NT2/D1 (cell line): ENCODE results near the gene KIAA0232.
"Not testable (repeated sequence)": the region's sequence is repeated elsewhere in the genome, so short reads cannot be mapped to it uniquely, and the experiment has no call there.

Experiments used
- DNase-seq: peaks from one replicate; pipeline ENCODE4 v3.0.0-alpha.2; 2011; ENCODE audit warnings: low read depth, low spot score
- H3K27me3 ChIP-seq: 2 replicates; pipeline ENCODE4 v1.6.0; 2011; ENCODE audit warnings: mild to moderate bottlenecking; ENCODE audit not compliant: insufficient read length, insufficient read depth
- H3K36me3 ChIP-seq: 2 replicates; pipeline ENCODE4 v1.6.1; 2011; ENCODE audit warnings: mild to moderate bottlenecking, low read length, mixed read lengths; ENCODE audit not compliant: insufficient read depth, insufficient read length
- H3K4me1 ChIP-seq: 2 replicates; pipeline ENCODE4 v1.5.1; 2011; ENCODE audit not compliant: insufficient read depth, insufficient read length
- H3K4me3 ChIP-seq: 2 replicates; pipeline ENCODE4 v1.5.1; 2011; ENCODE audit warnings: low read depth; ENCODE audit not compliant: insufficient read length
- H3K9ac ChIP-seq: 2 replicates; pipeline ENCODE4 v1.6.0; 2011; ENCODE audit warnings: low read depth; ENCODE audit not compliant: insufficient read length
- H3K9me3 ChIP-seq: 2 replicates; pipeline ENCODE4 v1.5.1; 2011; ENCODE audit warnings: mild to moderate bottlenecking, low read length; ENCODE audit not compliant: insufficient read depth
- SUZ12 ChIP-seq: IDR thresholded peaks from 2 replicates; pipeline ENCODE4 v1.6.1; 2011; ENCODE audit not compliant: insufficient read length, insufficient read depth; ENCODE audit errors: extremely low read depth
- YY1 ChIP-seq: IDR thresholded peaks from 2 replicates; pipeline ENCODE4 v1.6.1; 2011; ENCODE audit not compliant: insufficient read length, insufficient read depth
- ZNF274 ChIP-seq: IDR thresholded peaks from 2 replicates; pipeline ENCODE4 v1.6.1; 2011; ENCODE audit warnings: mild to moderate bottlenecking, low read depth, low read length

Gene KIAA0232

GRCh38 chr4:6826781-6827508 lies 44.4 kb downstream of the KIAA0232 start:
- DNase-seq, result no peak
- Histone ChIP-seq H3K27me3 (no peaks in the 10 kb centered on the region), H3K4me3 (no peak overlapping the region), H3K4me1 (no peaks in the 10 kb centered on the region), H3K9ac (no peak overlapping the region), H3K9me3 (peaks cover 4% of the 10 kb centered on the region; the same call in 1 of the 2 replicates), H3K36me3 (peaks cover 75% of the 10 kb centered on the region)
- TF ChIP-seq SUZ12 (no peak), ZNF274 (no peak)

DNA sequence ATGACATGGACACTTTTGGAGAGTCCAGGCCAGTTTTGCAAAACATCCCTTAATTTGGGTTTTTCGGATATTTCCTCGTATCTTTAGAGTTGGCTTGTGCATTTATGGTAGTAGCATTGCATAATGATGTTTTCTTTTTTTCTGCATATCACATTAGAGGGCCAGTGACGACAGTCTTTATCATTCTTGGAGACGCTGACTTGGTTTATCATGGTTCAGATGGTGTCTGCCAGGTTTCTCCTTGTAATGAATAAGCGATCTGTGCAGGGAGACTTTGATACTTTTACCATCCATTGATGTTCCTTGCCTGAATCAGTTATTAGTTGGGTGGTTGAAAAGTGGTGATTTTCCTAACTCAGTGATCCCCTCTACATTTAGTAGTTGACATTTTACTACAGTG lies 46.6 kb downstream of the KIAA0232 start:
- Histone ChIP-seq H3K4me1 (no peaks in the 10 kb centered on the region), H3K27me3 (no peaks in the 10 kb centered on the region), H3K9ac (no peak overlapping the region), H3K36me3 (peaks cover 86% of the 10 kb centered on the region), H3K9me3 (no peaks in the 10 kb centered on the region), H3K4me3 (no peak overlapping the region)
- no peak for DNase-seq
- TF ChIP-seq ZNF274 (no peak), YY1 (no peak), SUZ12 (no peak)

DNA sequence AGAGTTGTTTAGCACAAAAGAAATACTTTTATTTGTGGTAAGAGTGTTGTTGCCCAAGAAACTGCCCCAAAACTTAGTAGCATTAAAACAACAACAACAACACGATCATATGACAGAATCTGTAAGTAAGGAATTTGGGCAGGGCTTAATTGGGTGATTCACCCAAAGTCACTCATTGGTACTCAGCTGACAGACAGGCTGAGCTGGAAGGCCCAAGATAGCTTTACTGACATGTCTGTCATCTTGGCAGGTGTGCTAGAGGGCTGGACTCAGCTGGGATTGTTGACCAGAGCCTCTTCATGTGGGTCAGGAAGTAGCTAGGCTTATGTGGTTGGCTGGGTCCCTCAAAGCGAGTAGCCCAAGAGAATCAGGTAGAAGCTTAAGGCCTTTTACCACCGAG lies 52.3 kb downstream of the KIAA0232 start:
- no peak for TF ChIP-seq ZNF274
- TF ChIP-seq SUZ12, result no peak
- TF ChIP-seq YY1, result no peak
- no peaks in the 10 kb centered on the region for H3K27me3 ChIP-seq
- H3K4me1 ChIP-seq, result peaks cover under 1% of the 10 kb centered on the region
- peaks cover 16% of the 10 kb centered on the region; the same call in 1 of the 2 replicates for H3K9me3 ChIP-seq
- no peak overlapping the region for H3K9ac ChIP-seq
- peaks cover 41% of the 10 kb centered on the region for H3K36me3 ChIP-seq
- DNase-seq, result no peak
- H3K4me3 ChIP-seq, result no peak overlapping the region

GRCh38 chr4:6835616-6836015 lies 53.1 kb downstream of the KIAA0232 start:
- not testable (repeated sequence) for H3K27me3 ChIP-seq, H3K9ac ChIP-seq, H3K4me1 ChIP-seq, H3K4me3 ChIP-seq, DNase-seq
- Histone ChIP-seq H3K36me3 (peaks cover 36% of the 10 kb centered on the region), H3K9me3 (peaks cover 16% of the 10 kb centered on the region; the same call in 1 of the 2 replicates)

DNA sequence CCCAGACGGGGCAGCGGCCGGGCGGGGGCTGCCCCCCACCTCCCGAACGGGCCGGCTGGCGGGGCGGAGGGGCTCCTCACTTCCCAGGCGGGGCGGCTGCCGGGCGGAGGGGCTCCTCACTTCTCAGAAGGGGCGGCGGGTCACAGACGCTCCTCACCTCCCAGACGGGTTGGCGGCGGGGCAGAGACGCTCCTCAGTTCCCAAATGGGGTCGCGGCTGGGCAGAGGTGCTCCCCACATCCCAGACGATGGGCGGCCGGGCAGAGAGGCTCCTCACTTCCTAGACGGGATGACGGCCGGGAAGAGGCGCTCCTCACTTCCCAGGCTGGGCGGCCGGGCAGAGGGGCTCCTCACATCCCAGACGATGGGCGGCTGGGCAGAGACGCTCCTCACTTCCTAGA lies 54.6 kb downstream of the KIAA0232 start:
- not testable (repeated sequence) for H3K9ac ChIP-seq, H3K4me1 ChIP-seq, DNase-seq, H3K4me3 ChIP-seq, H3K27me3 ChIP-seq
- H3K9me3 ChIP-seq, result peaks cover 16% of the 10 kb centered on the region; the same call in 1 of the 2 replicates
- H3K36me3 ChIP-seq, result peaks cover 30% of the 10 kb centered on the region

DNA sequence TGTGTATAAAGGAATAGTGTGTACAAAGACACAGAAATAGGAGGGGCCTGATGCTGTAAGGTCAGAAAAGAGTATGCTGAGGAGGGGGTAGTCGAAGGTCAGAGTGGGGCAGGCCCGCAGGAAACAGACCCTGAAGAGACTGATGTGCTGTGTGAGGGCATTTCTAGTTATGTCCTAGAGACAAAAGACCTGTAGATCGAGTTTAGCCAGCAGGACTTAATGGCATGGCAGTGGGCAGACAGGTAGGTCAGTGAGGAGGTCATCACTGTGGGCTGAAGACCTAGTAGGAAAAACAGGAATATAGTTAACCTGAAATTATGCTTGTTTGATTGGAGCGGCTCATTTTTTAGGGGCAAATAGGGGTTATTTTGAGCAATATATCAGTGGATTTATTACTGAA lies 57.1 kb downstream of the KIAA0232 start:
- H3K4me3 ChIP-seq, result no peak overlapping the region
- no peak overlapping the region for H3K9ac ChIP-seq
- no peak for DNase-seq
- H3K4me1 ChIP-seq, result peaks cover 5% of the 10 kb centered on the region
- no peak for TF ChIP-seq YY1
- TF ChIP-seq ZNF274, result no peak
- no peak for TF ChIP-seq SUZ12
- peaks cover 27% of the 10 kb centered on the region for H3K36me3 ChIP-seq
- peaks cover 16% of the 10 kb centered on the region; the same call in 1 of the 2 replicates for H3K9me3 ChIP-seq
- H3K27me3 ChIP-seq, result no peaks in the 10 kb centered on the region

GRCh38 chr4:6840062-6840976 lies 57.8 kb downstream of the KIAA0232 start:
- Histone ChIP-seq H3K27me3 (no peaks in the 10 kb centered on the region), H3K9me3 (peaks cover 10% of the 10 kb centered on the region; the same call in 1 of the 2 replicates), H3K36me3 (peaks cover 29% of the 10 kb centered on the region), H3K9ac (no peak overlapping the region), H3K4me1 (peaks cover 5% of the 10 kb centered on the region), H3K4me3 (no peak overlapping the region)
- DNase-seq, result no peak
- TF ChIP-seq ZNF274 (no peak), SUZ12 (no peak), YY1 (no peak)
